Esophagus muscularis mucosa (tissue), 4 donors: ENCODE measurements around the gene NRK. TPM values are rescaled to one million over a fixed set of nuclear protein-coding genes. Genes with fewer than 3 reads are reported as not detected.
"Not testable (repeated sequence)": the region's sequence is repeated elsewhere in the genome, so short reads cannot be mapped to it uniquely, and the experiment has no call there.

Experiments
- DNase-seq: peaks from one replicate; pipeline ENCODE4 v3.0.0-alpha.2; 2017; ENCODE audit errors: extremely low spot score
- H3K27ac ChIP-seq, 4 donors: fragments of 200-600 bp; sonication (generic); replicated peaks in 1 of 4; 1 replicate in 3 of 4; 2 replicates in 1 of 4; pipeline ENCODE4 v1.5.1; 2016 to 2019; ENCODE audit warnings: mild to moderate bottlenecking in 1 of 4
- H3K27me3 ChIP-seq, 4 donors: fragments of 200-600 bp; sonication (generic); one replicate each; pipeline versions ENCODE4 v1.5.1 to v1.6.0; 2016 to 2019
- H3K36me3 ChIP-seq, 4 donors: fragments of 200-600 bp; sonication (generic); one replicate each; pipeline ENCODE4 v1.5.1; 2016 to 2019
- H3K4me1 ChIP-seq, 4 donors: fragments of 200-600 bp; sonication (generic); one replicate each; pipeline ENCODE4 v1.5.1; 2016 to 2019
- H3K4me3 ChIP-seq, 4 donors: fragments of 200-600 bp; sonication (generic); 1 replicate in 2 of 4; 2 replicates in 2 of 4; pipeline ENCODE4 v1.5.1; 2016 to 2019; ENCODE audit warnings: mild to moderate bottlenecking in 4 of 4, moderate library complexity in 1 of 4
- H3K9me3 ChIP-seq, 4 donors: fragments of 200-600 bp; sonication (generic); 1 replicate in 3 of 4; 2 replicates in 1 of 4; pipeline ENCODE4 v1.5.1; 2016 to 2019
- EP300 ChIP-seq: sonication (generic); formaldehyde crosslinking; IDR thresholded peaks from one replicate; pipeline ENCODE4 v1.6.1; 2017; ENCODE audit warnings: antibody characterized with exemption
- POLR2A ChIP-seq: fragments of 450-650 bp; IDR thresholded peaks from one replicate; pipeline ENCODE4 v1.6.1; 2017; ENCODE audit warnings: antibody characterized with exemption, moderate library complexity, mild to moderate bottlenecking, low read depth
- POLR2AphosphoS5 ChIP-seq, 2 donors: sonication (generic); formaldehyde crosslinking; IDR thresholded peaks; one replicate each; pipeline ENCODE4 v1.6.1; 2017; ENCODE audit warnings: antibody characterized with exemption in 2 of 2
- WGBS: methylation state at CpG from one replicate; pipeline ENCODE4 v1.1.5; 2018; 5-methylcytosine and 5-hydroxymethylcytosine counted together
- intact Hi-C: fragments of 100-400 bp; cut with DNase I; formaldehyde crosslinking; loops from one replicate; pipeline ENCODE4 v1.15.1; 2023
- total RNA-seq, 4 donors: library from RNA; depleted of rRNA; stranded (reverse); fragments of >200 nt; gene quantifications; one replicate each; pipeline versions ENCODE4 v1.1.0 to v1.2.1, GENCODE V29; 2016
- TF ChIP-seq, protein P1 (sequence below), 3 experiments: fragments of 200-600 bp in 2 of 3; fragments of 450-650 bp in 1 of 3; sonication (generic) in 2 of 3; IDR thresholded peaks; one replicate each; pipeline ENCODE4 v1.5.1; 2017 to 2019; ENCODE audit warnings: antibody characterized with exemption in 3 of 3, mild to moderate bottlenecking in 2 of 3, moderate library complexity in 1 of 3

The NRK gene
- total RNA-seq, 4 donors from 2014 or later, result 2.7 to 10.8 (median 5.8) TPM

DNA sequence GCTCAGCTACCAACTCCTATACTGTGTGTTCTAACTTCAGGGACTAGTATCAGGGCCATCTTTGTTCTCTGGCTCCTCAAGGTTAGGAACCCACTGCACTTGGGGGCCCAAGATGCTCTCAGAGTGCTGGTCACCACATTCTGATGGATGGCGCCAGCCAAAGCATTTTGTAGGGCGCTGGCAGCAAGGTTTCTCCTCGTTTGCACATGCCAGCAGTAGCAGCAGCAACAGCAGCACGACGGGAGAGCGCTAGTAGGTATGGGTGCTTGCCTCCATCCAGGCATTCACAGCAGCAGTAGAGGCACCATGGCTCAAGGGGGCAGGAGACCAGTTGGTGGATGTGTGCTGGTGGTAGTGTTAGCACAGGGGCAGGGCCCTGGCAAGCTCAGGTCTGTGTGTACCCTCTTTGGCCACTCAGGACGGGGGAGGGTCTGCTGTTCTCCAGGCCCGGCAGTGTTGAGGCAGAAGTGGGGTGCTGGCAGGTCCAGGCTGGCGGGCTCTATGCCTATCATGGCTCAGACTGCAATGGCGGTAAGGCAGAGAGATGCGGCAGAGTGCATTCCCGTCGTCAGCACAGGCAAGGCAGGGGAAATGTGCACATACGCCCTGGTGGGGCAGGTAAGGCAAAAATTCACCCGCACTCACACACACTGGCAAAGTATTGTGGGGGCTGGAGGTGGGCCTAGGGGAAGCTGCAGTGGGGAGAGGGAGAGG is 159.6 kb downstream of the NRK start:
- WGBS, result 84% methylated on average over 11 of the region's 15 CpGs
- Histone ChIP-seq H3K27me3 (no peaks in the 10 kb centered on the region), H3K27ac (no peak overlapping the region), H3K4me3 (no peak overlapping the region), H3K4me1 (no peaks in the 10 kb centered on the region), H3K36me3 (no peaks in the 10 kb centered on the region), H3K9me3 (no peaks in the 10 kb centered on the region)
- TF ChIP-seq EP300 (no peak), POLR2AphosphoS5 (IDR thresholded peaks at IDR 0.05) (no peak), POLR2A (no peak)
- TF ChIP-seq, protein P1, sequence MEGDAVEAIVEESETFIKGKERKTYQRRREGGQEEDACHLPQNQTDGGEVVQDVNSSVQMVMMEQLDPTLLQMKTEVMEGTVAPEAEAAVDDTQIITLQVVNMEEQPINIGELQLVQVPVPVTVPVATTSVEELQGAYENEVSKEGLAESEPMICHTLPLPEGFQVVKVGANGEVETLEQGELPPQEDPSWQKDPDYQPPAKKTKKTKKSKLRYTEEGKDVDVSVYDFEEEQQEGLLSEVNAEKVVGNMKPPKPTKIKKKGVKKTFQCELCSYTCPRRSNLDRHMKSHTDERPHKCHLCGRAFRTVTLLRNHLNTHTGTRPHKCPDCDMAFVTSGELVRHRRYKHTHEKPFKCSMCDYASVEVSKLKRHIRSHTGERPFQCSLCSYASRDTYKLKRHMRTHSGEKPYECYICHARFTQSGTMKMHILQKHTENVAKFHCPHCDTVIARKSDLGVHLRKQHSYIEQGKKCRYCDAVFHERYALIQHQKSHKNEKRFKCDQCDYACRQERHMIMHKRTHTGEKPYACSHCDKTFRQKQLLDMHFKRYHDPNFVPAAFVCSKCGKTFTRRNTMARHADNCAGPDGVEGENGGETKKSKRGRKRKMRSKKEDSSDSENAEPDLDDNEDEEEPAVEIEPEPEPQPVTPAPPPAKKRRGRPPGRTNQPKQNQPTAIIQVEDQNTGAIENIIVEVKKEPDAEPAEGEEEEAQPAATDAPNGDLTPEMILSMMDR (IDR thresholded peaks at IDR 0.05), result no peak
- intact Hi-C loops, result no loop called here
- DNase-seq, result no peak

DNA sequence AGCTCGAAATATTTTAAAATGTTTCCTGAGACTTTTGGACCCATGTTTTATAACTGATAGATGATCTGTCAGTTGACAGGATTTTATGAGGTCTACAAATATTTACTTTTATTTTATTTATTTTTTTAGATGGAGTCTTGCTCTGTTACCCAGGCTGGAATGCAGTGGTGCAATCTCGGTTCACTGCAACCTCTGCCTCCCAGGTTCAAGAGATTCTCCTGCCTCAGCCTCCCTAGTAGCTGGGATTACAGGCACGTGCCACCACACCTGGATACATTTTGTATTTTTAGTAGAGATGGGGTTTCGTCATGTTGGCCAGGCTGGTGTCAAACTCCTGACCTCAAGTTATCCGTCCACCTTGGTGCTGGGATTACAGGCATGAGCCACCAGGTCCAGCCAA is 166.1 kb downstream of the NRK start:
- H3K9me3 ChIP-seq, DNase-seq, H3K27me3 ChIP-seq, H3K4me1 ChIP-seq, intact Hi-C loops, H3K4me3 ChIP-seq, H3K36me3 ChIP-seq, H3K27ac ChIP-seq: not testable (repeated sequence)
- WGBS, result 66% methylated on average over 5 of the region's 5 CpGs

- Histone ChIP-seq H3K4me1 (no peaks in the 10 kb centered on the region), H3K36me3 (no peaks in the 10 kb centered on the region), H3K27me3 (no peaks in the 10 kb centered on the region), H3K9me3 (no peaks in the 10 kb centered on the region), H3K4me3 (no peak overlapping the region), H3K27ac (no peak overlapping the region)
- 35% methylated on average over 1 of the region's 1 CpG for WGBS
- no peak for DNase-seq
- intact Hi-C loops, result no loop called here
- no peak for TF ChIP-seq POLR2AphosphoS5 (IDR thresholded peaks at IDR 0.05)
- no peak for TF ChIP-seq POLR2A
- TF ChIP-seq EP300, result no peak
- TF ChIP-seq, protein P1 (IDR thresholded peaks at IDR 0.05), result no peak
Measured at GRCh38 chrX:105999294-105999693, 177.0 kb downstream of the NRK start.

DNA sequence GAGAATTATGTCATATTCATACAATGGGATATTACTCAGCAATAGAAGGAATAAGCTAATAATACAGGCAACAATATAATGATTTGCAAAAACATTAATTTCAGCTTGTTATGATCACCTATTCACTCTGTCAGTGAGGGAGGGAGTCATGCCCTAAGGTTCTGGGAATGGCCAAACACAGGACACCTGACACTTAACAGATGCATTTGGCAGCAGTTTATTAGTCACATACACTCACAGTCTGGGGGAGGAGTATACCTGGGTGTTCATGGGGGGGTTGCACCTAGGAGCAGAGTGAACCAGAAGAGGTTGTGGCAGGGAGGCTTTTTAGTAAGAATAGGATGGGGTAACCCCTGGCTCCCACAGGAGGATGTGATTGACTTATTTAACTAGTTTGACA is 177.9 kb downstream of the NRK start:
- Histone ChIP-seq H3K9me3 (no peaks in the 10 kb centered on the region), H3K27ac (no peak overlapping the region), H3K4me1 (no peaks in the 10 kb centered on the region), H3K36me3 (no peaks in the 10 kb centered on the region), H3K27me3 (no peaks in the 10 kb centered on the region), H3K4me3 (no peak overlapping the region)
- DNase-seq, result no peak
- TF ChIP-seq, protein P1 (IDR thresholded peaks at IDR 0.05), result no peak
- TF ChIP-seq POLR2A (no peak), POLR2AphosphoS5 (IDR thresholded peaks at IDR 0.05) (no peak), EP300 (no peak)
- intact Hi-C loops, result no loop called here

DNA sequence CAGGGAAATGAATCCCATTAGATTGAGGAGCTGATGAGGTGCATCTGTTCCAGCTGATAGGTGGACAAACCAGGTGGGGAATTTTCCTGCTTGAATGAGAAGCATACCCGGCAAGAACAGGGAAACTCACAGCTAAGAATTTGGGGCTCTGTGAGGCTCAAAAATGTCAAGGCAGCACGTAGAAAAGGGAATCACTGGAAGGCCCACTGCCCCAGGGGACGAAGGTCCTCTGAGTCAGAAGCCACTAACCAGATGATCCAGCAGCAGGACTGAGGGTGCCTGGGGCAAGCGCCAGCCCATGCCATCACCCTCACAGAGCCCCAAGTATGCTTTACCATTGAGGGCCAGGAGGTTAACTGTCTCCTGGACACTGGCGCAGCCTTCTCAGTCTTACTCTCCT is 178.3 kb downstream of the NRK start:
- DNase-seq, H3K4me3 ChIP-seq, H3K27ac ChIP-seq, H3K36me3 ChIP-seq, H3K9me3 ChIP-seq, H3K4me1 ChIP-seq, intact Hi-C loops, H3K27me3 ChIP-seq: not testable (repeated sequence)
- WGBS, result 57% methylated on average over 5 of the region's 5 CpGs

DNA sequence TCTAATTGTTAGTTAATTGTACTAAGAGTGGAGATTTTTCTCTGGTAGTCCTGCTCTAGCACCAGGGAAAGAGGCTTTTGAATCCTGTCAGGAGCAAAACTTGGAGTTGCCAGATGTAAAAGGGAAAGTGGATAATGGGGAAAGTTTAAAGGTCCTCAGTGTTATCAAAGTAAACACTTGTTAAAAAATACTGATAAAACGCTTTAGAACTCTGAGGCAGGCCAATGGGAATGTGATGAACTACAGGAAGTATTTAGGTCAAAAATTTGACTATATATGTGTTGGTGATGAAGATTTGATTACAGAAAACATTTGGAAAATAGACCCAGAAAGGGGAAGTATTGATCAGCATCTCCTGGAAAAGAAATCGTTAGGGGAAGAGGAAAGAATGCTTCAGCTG is 183.3 kb downstream of the NRK start:
- Histone ChIP-seq H3K27ac (no peak overlapping the region), H3K4me3 (no peak overlapping the region), H3K9me3 (no peaks in the 10 kb centered on the region), H3K27me3 (no peaks in the 10 kb centered on the region), H3K4me1 (no peaks in the 10 kb centered on the region), H3K36me3 (no peaks in the 10 kb centered on the region)
- no peak for DNase-seq
- intact Hi-C loops, result no loop called here
- TF ChIP-seq POLR2AphosphoS5 (IDR thresholded peaks at IDR 0.05) (no peak), POLR2A (no peak), EP300 (no peak)
- TF ChIP-seq, protein P1 (IDR thresholded peaks at IDR 0.05), result no peak
- WGBS, result 45% methylated on average over 2 of the region's 2 CpGs
